Activated B cell treated with CpG ODN at 0.5 μM for 24 hours (primary cell): ENCODE data around the gene DMKN. TPM values are rescaled to one million over a fixed set of nuclear protein-coding genes. Genes with fewer than 3 reads are reported as not detected.

Source experiments
- ATAC-seq: fragments of 200-7000 bp; cut with Tn5 transposase; one replicate; pipeline ENCODE4 v1.10.0; 2021; ENCODE audit warnings: low read depth, mild to moderate bottlenecking, moderate library complexity
- CTCF ChIA-PET: fragments of 350-600 bp; sonication (Branson Sonifier 250); formaldehyde crosslinking; loops from one replicate; lab custom pipeline; 2021; ENCODE audit warnings: antibody characterized with exemption; lab: Charles Lee
- POLR2A ChIA-PET: fragments of 350-600 bp; sonication (Branson Sonifier 250); formaldehyde crosslinking; loops from one replicate; lab custom pipeline; 2021; ENCODE audit warnings: antibody characterized with exemption; lab: Charles Lee
- DNase-seq: peaks from one replicate; pipeline ENCODE4 v3.0.0; 2022
- H3K27ac Mint-ChIP-seq: one replicate; pipeline ENCODE4 v1.8.0; 2020; ENCODE audit warnings: mixed read lengths
- H3K27me3 Mint-ChIP-seq: one replicate; pipeline ENCODE4 v1.8.0; 2021; ENCODE audit warnings: mixed read lengths
- H3K36me3 Mint-ChIP-seq: one replicate; pipeline ENCODE4 v1.8.0; 2021; ENCODE audit warnings: low read depth, mixed read lengths
- H3K4me1 Mint-ChIP-seq: one replicate; pipeline ENCODE4 v1.8.0; 2021; ENCODE audit warnings: mixed read lengths
- H3K4me3 Mint-ChIP-seq: one replicate; pipeline ENCODE4 v1.8.0; 2020; ENCODE audit warnings: mild to moderate bottlenecking, mixed read lengths
- H3K9me3 Mint-ChIP-seq: one replicate; pipeline ENCODE4 v1.8.0; 2020; ENCODE audit warnings: mixed read lengths
- CTCF ChIP-seq: fragments of 200-600 bp; IDR thresholded peaks from one replicate; pipeline ENCODE4 v1.8.0; 2022; ENCODE audit warnings: antibody characterized with exemption, mild to moderate bottlenecking
- intact Hi-C: fragments of 100-400 bp; cut with micrococcal nuclease; formaldehyde crosslinking; loops from one replicate; pipeline ENCODE4 v1.15.1; 2024
- total RNA-seq: library from RNA; stranded (reverse); gene quantifications from 2 replicates; pipeline ENCODE4 v1.2.3, GENCODE V29; 2022

The DMKN gene
- total RNA-seq, 1 donor from 2014 or later = 1.5 TPM

- CTCF ChIA-PET = no interaction called here
These were observed 19.9 kb upstream of the DMKN start, which contains the start of gene GAPDHS for GRCh38 chr19:35533201-35533821. Gene GAPDHS (plus strand): TSS chr19:35533456. CDS start chr19:35533528, 72 bp downstream.

GRCh38 chr19:35531291-35531690 is 17.8 kb upstream of the DMKN start:
- H3K4me3 Mint-ChIP-seq = no peak overlapping the region
- ATAC-seq = no peak
- intact Hi-C loops = no loop called here
- H3K4me1 Mint-ChIP-seq = peaks cover 15% of the 10 kb centered on the region
- H3K36me3 Mint-ChIP-seq = no peaks in the 10 kb centered on the region
- peaks cover 44% of the 10 kb centered on the region for H3K27me3 Mint-ChIP-seq
- H3K27ac Mint-ChIP-seq = no peak overlapping the region
- no peak for DNase-seq
- CTCF ChIA-PET = no interaction called here
- no peak for TF ChIP-seq CTCF
- POLR2A ChIA-PET = no interaction called here
- H3K9me3 Mint-ChIP-seq = no peaks in the 10 kb centered on the region

More at GRCh38 chr19:35533201-35533821, 19.9 kb upstream of the DMKN start, which contains the start of gene GAPDHS:
- no peak for ATAC-seq
- H3K27me3 Mint-ChIP-seq = peaks cover 30% of the 10 kb centered on the region
- peak within 1 kb of the TSS; percentile 75 for H3K4me3 Mint-ChIP-seq
- H3K9me3 Mint-ChIP-seq = no peaks in the 10 kb centered on the region
- H3K4me1 Mint-ChIP-seq = peaks cover 15% of the 10 kb centered on the region
- no peaks in the 10 kb centered on the region for H3K36me3 Mint-ChIP-seq
- POLR2A ChIA-PET = no interaction called here
- no peak within 1 kb of the TSS for H3K27ac Mint-ChIP-seq
- TF ChIP-seq CTCF = no peak
- intact Hi-C loops = no loop called here
- no peak for DNase-seq

GRCh38 chr19:35529241-35530218 is 16.1 kb upstream of the DMKN start:
- DNase-seq = no peak
- Mint-ChIP-seq H3K4me3 (no peak overlapping the region), H3K27ac (no peak overlapping the region), H3K4me1 (peaks cover 15% of the 10 kb centered on the region), H3K27me3 (peaks cover 49% of the 10 kb centered on the region), H3K9me3 (no peaks in the 10 kb centered on the region), H3K36me3 (no peaks in the 10 kb centered on the region)
- ChIA-PET POLR2A (interaction anchor here (0.6 kb wide), 1 partner anchor 179 kb away, joined by 3 read pairs; no protein-coding TSS in a partner anchor), CTCF (no interaction called here)
- intact Hi-C loops = no loop called here
- no peak for ATAC-seq
- no peak for TF ChIP-seq CTCF

- intact Hi-C loops = no loop called here
- Mint-ChIP-seq H3K9me3 (no peaks in the 10 kb centered on the region), H3K4me3 (no peak within 1 kb of the TSS), H3K4me1 (peaks cover 6% of the 10 kb centered on the region), H3K27ac (no peak within 1 kb of the TSS), H3K27me3 (peaks cover 44% of the 10 kb centered on the region), H3K36me3 (no peaks in the 10 kb centered on the region)
- no peak for DNase-seq
- no peak for ATAC-seq
- POLR2A ChIA-PET = interaction anchor here (0.6 kb wide), 1 partner anchor 178 kb away, joined by 3 read pairs; no protein-coding TSS in a partner anchor
- no peak for TF ChIP-seq CTCF
- CTCF ChIA-PET = no interaction called here
These were observed 15.0 kb upstream of the DMKN start, which contains the start of gene SBSN for GRCh38 chr19:35528218-35529038. Gene SBSN (minus strand): TSS chr19:35528311. CDS start chr19:35528281, 30 bp downstream.
